Trophoblast cell (in vitro differentiated cells and primary cell): Measurements from ENCODE around the gene CASZ1.

ENCODE experiments used
- DNase-seq, 2 donors: peaks; one replicate each; pipeline ENCODE4 v3.0.0-alpha.2; 2016
- H2AFZ ChIP-seq: 2 replicates; pipeline ENCODE4 v1.6.1; 2013; ENCODE audit warnings: low read length, moderate library complexity, mild to moderate bottlenecking; ENCODE audit not compliant: insufficient read depth, poor library complexity
- H2AK5ac ChIP-seq: 2 replicates; pipeline ENCODE4 v1.6.1; 2013; ENCODE audit warnings: mild to moderate bottlenecking, low read length
- H2BK120ac ChIP-seq: 2 replicates; pipeline ENCODE4 v1.6.1; 2013; ENCODE audit warnings: low read length, mild to moderate bottlenecking, moderate library complexity; ENCODE audit not compliant: insufficient read depth, poor library complexity
- H2BK12ac ChIP-seq: 2 replicates; pipeline ENCODE4 v1.6.1; 2013; ENCODE audit warnings: mild to moderate bottlenecking, low read length, moderate library complexity
- H2BK5ac ChIP-seq: 2 replicates; pipeline ENCODE4 v1.6.1; 2013; ENCODE audit warnings: low read length, low read depth, moderate library complexity, mild to moderate bottlenecking; ENCODE audit not compliant: poor library complexity
- H3K14ac ChIP-seq: 2 replicates; pipeline ENCODE4 v1.6.1; 2013; ENCODE audit warnings: mild to moderate bottlenecking, low read length
- H3K18ac ChIP-seq: 2 replicates; pipeline ENCODE4 v1.6.1; 2013; ENCODE audit warnings: mild to moderate bottlenecking, low read length
- H3K23ac ChIP-seq: 2 replicates; pipeline ENCODE4 v1.6.1; 2013; ENCODE audit warnings: low read length
- H3K27ac ChIP-seq: 2 replicates; pipeline ENCODE4 v1.5.1; 2013; ENCODE audit warnings: low read depth, mild to moderate bottlenecking, inconsistent platforms, low read length, moderate library complexity
- H3K27me3 ChIP-seq: 2 replicates; pipeline ENCODE4 v1.6.1; 2013; ENCODE audit warnings: inconsistent platforms, mild to moderate bottlenecking, low read length, moderate library complexity; ENCODE audit not compliant: insufficient read depth
- H3K36me3 ChIP-seq, 2 experiments: 1 replicate in 1 of 2; 2 replicates in 1 of 2; pipeline ENCODE4 v1.6.1; 2013; ENCODE audit warnings: low read length in 2 of 2, mild to moderate bottlenecking in 2 of 2, moderate library complexity in 1 of 2; ENCODE audit not compliant: insufficient read depth in 2 of 2, control insufficient read depth in 1 of 2
- H3K4ac ChIP-seq: 2 replicates; pipeline ENCODE4 v1.6.1; 2013; ENCODE audit warnings: low read depth, mild to moderate bottlenecking, low read length, moderate library complexity
- H3K4me1 ChIP-seq, 2 experiments: 1 replicate in 1 of 2; 2 replicates in 1 of 2; pipeline ENCODE4 v1.6.1; 2013; ENCODE audit warnings: low read length in 2 of 2, mild to moderate bottlenecking in 2 of 2, moderate library complexity in 1 of 2; ENCODE audit not compliant: insufficient read depth in 2 of 2, control insufficient read depth in 1 of 2
- H3K4me2 ChIP-seq: 2 replicates; pipeline ENCODE4 v1.6.1; 2013; ENCODE audit warnings: inconsistent platforms, mild to moderate bottlenecking, low read length, moderate library complexity
- H3K4me3 ChIP-seq: 2 replicates; pipeline ENCODE4 v1.5.1; 2013; ENCODE audit warnings: mild to moderate bottlenecking, low read depth, low read length, inconsistent platforms
- H3K79me1 ChIP-seq: one replicate; pipeline ENCODE4 v1.6.1; 2013; ENCODE audit warnings: low read length
- H3K79me2 ChIP-seq: 2 replicates; pipeline ENCODE4 v1.6.1; 2013; ENCODE audit warnings: low read length, mild to moderate bottlenecking; ENCODE audit not compliant: control insufficient read depth, insufficient read depth, poor library complexity
- H3K9ac ChIP-seq: 2 replicates; pipeline ENCODE4 v1.6.1; 2013; ENCODE audit warnings: mild to moderate bottlenecking, low read length
- H3K9me3 ChIP-seq: 2 replicates; pipeline ENCODE4 v1.6.1; 2013; ENCODE audit warnings: low read depth, mild to moderate bottlenecking, control low read depth, inconsistent platforms, low read length; ENCODE audit not compliant: insufficient read depth
- H4K12ac ChIP-seq: 2 replicates; pipeline ENCODE4 v1.6.1; 2013; ENCODE audit warnings: low read depth, mild to moderate bottlenecking, low read length, moderate library complexity
- H4K8ac ChIP-seq: 2 replicates; pipeline ENCODE4 v1.6.1; 2013; ENCODE audit warnings: low read depth, mild to moderate bottlenecking, low read length, moderate library complexity
- H4K91ac ChIP-seq: one replicate; pipeline ENCODE4 v1.6.1; 2013; ENCODE audit warnings: low read depth, mild to moderate bottlenecking, low read length, moderate library complexity
- WGBS: extraction: QIAGEN DNeasy Blood & Tissue Kit; methylation state at CpG from one replicate; pipeline ENCODE4 v1.1.7; 2013; ENCODE audit warnings: missing lambda C conversion rate; ENCODE audit not compliant: insufficient read length, insufficient coverage; ENCODE audit errors: extremely low coverage; 5-methylcytosine and 5-hydroxymethylcytosine counted together

Gene CASZ1

GRCh38 chr1:10709165-10709564 lies 87.3 kb downstream of the CASZ1 start:
- Histone ChIP-seq H3K27ac (no peak overlapping the region), H2AFZ (no peak overlapping the region), H2BK5ac (no peak overlapping the region), H3K79me2 (no peaks in the 10 kb centered on the region), H3K4me2 (no peak overlapping the region), H4K12ac (no peak overlapping the region), H3K9ac (no peak overlapping the region), H3K4me3 (no peak overlapping the region), H2BK12ac (no peak overlapping the region), H3K4me1 (peaks cover 6 to 7% of the 10 kb centered on the region in 2 experiments), H3K27me3 (no peaks in the 10 kb centered on the region), H4K8ac (no peak overlapping the region), H2AK5ac (no peak overlapping the region), H3K14ac (no peak overlapping the region), H3K18ac (no peak overlapping the region), H3K79me1 (no peaks in the 10 kb centered on the region), H2BK120ac (no peak overlapping the region), H3K36me3 (no peaks in the 10 kb centered on the region), H3K4ac (no peak overlapping the region), H3K9me3 (no peaks in the 10 kb centered on the region), H3K23ac (no peak overlapping the region), H4K91ac (no peak overlapping the region)
- no CpG with 5 or more reads among the region's 16 CpGs for WGBS
- no peak for DNase-seq

- Histone ChIP-seq H3K4me2 (no peak overlapping the region), H3K14ac (no peak overlapping the region), H3K79me1 (no peaks in the 10 kb centered on the region), H4K8ac (no peak overlapping the region), H3K27me3 (no peaks in the 10 kb centered on the region), H4K12ac (no peak overlapping the region), H3K18ac (no peak overlapping the region), H3K9ac (no peak overlapping the region), H2BK12ac (no peak overlapping the region), H3K4me1 (peaks cover 10 to 11% of the 10 kb centered on the region in 2 experiments), H3K79me2 (no peaks in the 10 kb centered on the region), H3K27ac (no peak overlapping the region), H2BK5ac (no peak overlapping the region), H2AFZ (no peak overlapping the region), H3K4me3 (no peak overlapping the region), H3K9me3 (peaks cover 1% of the 10 kb centered on the region), H2AK5ac (no peak overlapping the region), H3K23ac (no peak overlapping the region), H4K91ac (no peak overlapping the region), H3K4ac (no peak overlapping the region), H2BK120ac (no peak overlapping the region), H3K36me3 (no peaks in the 10 kb centered on the region)
- no peak for DNase-seq
- WGBS: no CpG with 5 or more reads among the region's 11 CpGs
These were observed 87.7 kb downstream of the CASZ1 start for GRCh38 chr1:10708757-10709156.

- Histone ChIP-seq H3K36me3 (no peaks in the 10 kb centered on the region), H3K27ac (no peak overlapping the region), H2AK5ac (no peak overlapping the region), H4K12ac (no peak overlapping the region), H3K79me1 (no peaks in the 10 kb centered on the region), H3K4ac (no peak overlapping the region), H3K4me2 (no peak overlapping the region), H3K18ac (no peak overlapping the region), H2BK12ac (no peak overlapping the region), H3K9ac (no peak overlapping the region), H3K27me3 (no peaks in the 10 kb centered on the region), H3K4me1 (peaks cover 10 to 11% of the 10 kb centered on the region in 2 experiments), H4K8ac (no peak overlapping the region), H3K4me3 (no peak overlapping the region), H3K79me2 (no peaks in the 10 kb centered on the region), H3K23ac (no peak overlapping the region), H2BK5ac (no peak overlapping the region), H4K91ac (no peak overlapping the region), H2AFZ (no peak overlapping the region), H2BK120ac (no peak overlapping the region), H3K14ac (no peak overlapping the region), H3K9me3 (peaks cover 2% of the 10 kb centered on the region)
- WGBS: no CpG with 5 or more reads among the region's 12 CpGs
- no peak for DNase-seq
These were observed 89.2 kb downstream of the CASZ1 start for GRCh38 chr1:10707208-10707607.

- WGBS: no CpG with 5 or more reads among the region's 16 CpGs
- Histone ChIP-seq H3K4me2 (no peak overlapping the region), H2BK12ac (no peak overlapping the region), H2AFZ (no peak overlapping the region), H3K79me1 (no peaks in the 10 kb centered on the region), H2AK5ac (no peak overlapping the region), H3K9ac (no peak overlapping the region), H4K8ac (no peak overlapping the region), H3K4me1 (peaks cover 10 to 11% of the 10 kb centered on the region in 2 experiments), H3K14ac (no peak overlapping the region), H3K36me3 (no peaks in the 10 kb centered on the region), H3K27me3 (no peaks in the 10 kb centered on the region), H3K27ac (no peak overlapping the region), H3K23ac (no peak overlapping the region), H4K91ac (no peak overlapping the region), H3K4me3 (no peak overlapping the region), H2BK5ac (no peak overlapping the region), H4K12ac (no peak overlapping the region), H2BK120ac (no peak overlapping the region), H3K18ac (no peak overlapping the region), H3K9me3 (peaks cover 2% of the 10 kb centered on the region), H3K4ac (no peak overlapping the region), H3K79me2 (no peaks in the 10 kb centered on the region)
- DNase-seq: no peak
These were observed 90.0 kb downstream of the CASZ1 start for GRCh38 chr1:10706376-10706913.
